ENCODE results near the gene MERTK.

MERTK gene

GRCh38 chr2:111954602-111955332, 56.4 kb downstream of the MERTK start:
- TF ChIP-seq GATA3 (IDR thresholded peaks at IDR 0.05; ENCODE audit: low read depth, low read length) (no peak), GATA2 (IDR thresholded peaks at IDR 0.05; ENCODE audit: low read depth, low read length) (no peak)

- TF ChIP-seq GATA3 (IDR thresholded peaks at IDR 0.05; ENCODE audit: low read depth, low read length) = no peak
- no peak for TF ChIP-seq GATA2 (IDR thresholded peaks at IDR 0.05; ENCODE audit: low read depth, low read length)
These were observed 59.5 kb downstream of the MERTK start for GRCh38 chr2:111957872-111958354.

- no peak for TF ChIP-seq GATA3 (IDR thresholded peaks at IDR 0.05; ENCODE audit: low read depth, low read length)
These were observed 60.5 kb downstream of the MERTK start for GRCh38 chr2:111958901-111959300.

- TF ChIP-seq GATA2 (IDR thresholded peaks at IDR 0.05; ENCODE audit: low read depth, low read length) = no peak
- no peak for TF ChIP-seq GATA3 (IDR thresholded peaks at IDR 0.05; ENCODE audit: low read depth, low read length)
These were observed 63.3 kb downstream of the MERTK start for GRCh38 chr2:111961663-111962062.

GRCh38 chr2:111965062-111965461, 66.7 kb downstream of the MERTK start:
- no peak for TF ChIP-seq GATA2 (IDR thresholded peaks at IDR 0.05; ENCODE audit: low read depth, low read length)
- TF ChIP-seq GATA3 (IDR thresholded peaks at IDR 0.05; ENCODE audit: low read depth, low read length) = no peak

GRCh38 chr2:111966241-111966640, 67.8 kb downstream of the MERTK start:
- TF ChIP-seq GATA3 (IDR thresholded peaks at IDR 0.05; ENCODE audit: low read depth, low read length) (no peak), GATA2 (IDR thresholded peaks at IDR 0.05; ENCODE audit: low read depth, low read length) (no peak)

GRCh38 chr2:111967018-111967417, 68.6 kb downstream of the MERTK start:
- TF ChIP-seq GATA2 (IDR thresholded peaks at IDR 0.05; ENCODE audit: low read depth, low read length) = no peak
- TF ChIP-seq GATA3 (IDR thresholded peaks at IDR 0.05; ENCODE audit: low read depth, low read length) = no peak

- no peak for TF ChIP-seq GATA3 (IDR thresholded peaks at IDR 0.05; ENCODE audit: low read depth, low read length)
- no peak for TF ChIP-seq GATA2 (IDR thresholded peaks at IDR 0.05; ENCODE audit: low read depth, low read length)
These were observed 72.0 kb downstream of the MERTK start for GRCh38 chr2:111970453-111970852.

GRCh38 chr2:111972955-111973565, 74.7 kb downstream of the MERTK start:
- no peak for TF ChIP-seq GATA3 (IDR thresholded peaks at IDR 0.05; ENCODE audit: low read depth, low read length)
- no peak for TF ChIP-seq GATA2 (IDR thresholded peaks at IDR 0.05; ENCODE audit: low read depth, low read length)

- TF ChIP-seq GATA2 (IDR thresholded peaks at IDR 0.05; ENCODE audit: low read depth, low read length) (no peak), GATA3 (IDR thresholded peaks at IDR 0.05; ENCODE audit: low read depth, low read length) (no peak)
These were observed 75.3 kb downstream of the MERTK start for GRCh38 chr2:111973701-111974100.

- TF ChIP-seq GATA2 (IDR thresholded peaks at IDR 0.05; ENCODE audit: low read depth, low read length) (no peak), GATA3 (IDR thresholded peaks at IDR 0.05; ENCODE audit: low read depth, low read length) (no peak)
These were observed 76.7 kb downstream of the MERTK start for GRCh38 chr2:111975053-111975552.

- TF ChIP-seq GATA2 (IDR thresholded peaks at IDR 0.05; ENCODE audit: low read depth, low read length) = no peak
- TF ChIP-seq GATA3 (IDR thresholded peaks at IDR 0.05; ENCODE audit: low read depth, low read length) = no peak
These were observed 77.4 kb downstream of the MERTK start for GRCh38 chr2:111975819-111976218.

- TF ChIP-seq GATA2 (IDR thresholded peaks at IDR 0.05; ENCODE audit: low read depth, low read length) = no peak
- TF ChIP-seq GATA3 (IDR thresholded peaks at IDR 0.05; ENCODE audit: low read depth, low read length) = no peak
These were observed 78.8 kb downstream of the MERTK start for GRCh38 chr2:111977240-111977639.

GRCh38 chr2:111978452-111979170, 80.2 kb downstream of the MERTK start:
- no peak for TF ChIP-seq GATA2 (IDR thresholded peaks at IDR 0.05; ENCODE audit: low read depth, low read length)
- TF ChIP-seq GATA3 (IDR thresholded peaks at IDR 0.05; ENCODE audit: low read depth, low read length) = no peak

Data from SH-SY5Y (cell line).